Breast epithelium (tissue), 3 donors: ENCODE data around the gene CFAP107.

ENCODE experiments used
- POLR2A ChIP-seq: fragments of 450-650 bp; IDR thresholded peaks from one replicate; pipeline ENCODE4 v1.6.1; 2016; ENCODE audit warnings: antibody characterized with exemption, mild to moderate bottlenecking, moderate library complexity
- POLR2AphosphoS5 ChIP-seq, 3 donors: sonication (generic); formaldehyde crosslinking; IDR thresholded peaks; one replicate each; pipeline ENCODE4 v1.6.1; 2017; ENCODE audit warnings: antibody characterized with exemption in 3 of 3

DNA sequence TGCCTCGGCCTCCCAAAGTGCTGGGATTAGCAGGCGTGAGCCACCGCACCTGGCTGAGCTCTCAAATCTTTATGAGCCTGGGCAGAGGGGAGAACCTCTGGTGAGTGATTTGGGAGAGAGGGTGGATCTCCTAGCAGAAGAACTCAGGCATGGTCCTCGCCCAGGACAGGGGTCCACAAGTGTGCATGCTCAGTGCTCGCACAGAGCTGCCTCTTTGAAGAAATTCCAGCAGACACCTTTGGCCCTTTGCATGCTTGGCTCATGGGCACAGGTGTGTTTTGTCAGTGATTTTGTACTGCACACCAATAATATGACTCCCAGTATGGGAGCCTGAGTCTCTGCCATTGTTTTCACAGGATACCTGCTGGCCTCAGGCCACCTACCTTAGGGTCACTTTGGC, 15.8 kb downstream of the CFAP107 start:
- TF ChIP-seq POLR2A (no peak), POLR2AphosphoS5 (IDR thresholded peaks at IDR 0.05) (no peak)
